Chondrocyte (in vitro differentiated cells): ENCODE results near the gene ITGA6. TPM values are rescaled to one million over a fixed set of nuclear protein-coding genes. Genes with fewer than 3 reads are reported as not detected.

Experiments used
- DNase-seq: peaks from one replicate; pipeline ENCODE4 v3.0.0; 2021; ENCODE audit warnings: mixed read lengths, low spot score
- H3K27ac Mint-ChIP-seq: one replicate; pipeline ENCODE4 v1.8.0; 2021; ENCODE audit warnings: mild to moderate bottlenecking, moderate library complexity, mixed read lengths; ENCODE audit not compliant: unreplicated experiment
- H3K27me3 Mint-ChIP-seq: 2 replicates; pipeline ENCODE4 v1.8.0; 2021; ENCODE audit warnings: low read depth, mixed read lengths
- H3K36me3 Mint-ChIP-seq: 2 replicates; pipeline ENCODE4 v1.8.0; 2021; ENCODE audit warnings: low read depth, mixed read lengths
- H3K4me1 Mint-ChIP-seq: 2 replicates; pipeline ENCODE4 v1.8.0; 2021; ENCODE audit warnings: low read depth, mild to moderate bottlenecking, mixed read lengths
- H3K4me3 Mint-ChIP-seq: one replicate; pipeline ENCODE4 v1.8.0; 2021; ENCODE audit warnings: mild to moderate bottlenecking, moderate library complexity, mixed read lengths; ENCODE audit not compliant: unreplicated experiment
- H3K9me3 Mint-ChIP-seq: 2 replicates; pipeline ENCODE4 v1.8.0; 2021; ENCODE audit warnings: low read depth, mixed read lengths
- CTCF ChIP-seq: fragments of 200-600 bp; sonication (generic); IDR thresholded peaks from 2 replicates; pipeline ENCODE4 v1.5.0; 2021; ENCODE audit warnings: antibody characterized with exemption, mild to moderate bottlenecking, moderate library complexity
- total RNA-seq: library from RNA; stranded (reverse); gene quantifications from 3 replicates; pipeline ENCODE4 v1.2.1, GENCODE V29; 2021

Gene ITGA6
- total RNA-seq, 1 donor from 2014 or later, result 5.0 TPM

- Mint-ChIP-seq H3K4me1 (peaks cover 9% of the 10 kb centered on the region), H3K27me3 (peaks cover 2% of the 10 kb centered on the region), H3K36me3 (no peaks in the 10 kb centered on the region), H3K27ac (peak overlapping the region; percentile 79), H3K4me3 (peak overlapping the region; percentile 68), H3K9me3 (no peaks in the 10 kb centered on the region)
- TF ChIP-seq CTCF, result peak; percentile 97
- DNase-seq, result no peak
These were observed 38.3 kb downstream of the ITGA6 start for GRCh38 chr2:172465417-172466334.

- H3K4me3 Mint-ChIP-seq, result no peak overlapping the region
- H3K9me3 Mint-ChIP-seq, result no peaks in the 10 kb centered on the region
- H3K27ac Mint-ChIP-seq, result no peak overlapping the region
- no peak for DNase-seq
- H3K4me1 Mint-ChIP-seq, result peaks cover 9% of the 10 kb centered on the region
- H3K36me3 Mint-ChIP-seq, result no peaks in the 10 kb centered on the region
- TF ChIP-seq CTCF, result peak; percentile 59
- peaks cover 2% of the 10 kb centered on the region for H3K27me3 Mint-ChIP-seq
These were observed 40.0 kb downstream of the ITGA6 start for GRCh38 chr2:172467382-172467781.

GRCh38 chr2:172470958-172471922, 43.9 kb downstream of the ITGA6 start:
- DNase-seq, result no peak
- Mint-ChIP-seq H3K27me3 (no peaks in the 10 kb centered on the region), H3K9me3 (no peaks in the 10 kb centered on the region), H3K36me3 (no peaks in the 10 kb centered on the region), H3K4me3 (no peak overlapping the region), H3K27ac (no peak overlapping the region), H3K4me1 (no peaks in the 10 kb centered on the region)
- TF ChIP-seq CTCF, result no peak

- Mint-ChIP-seq H3K4me3 (no peak overlapping the region), H3K9me3 (no peaks in the 10 kb centered on the region), H3K27me3 (no peaks in the 10 kb centered on the region), H3K36me3 (no peaks in the 10 kb centered on the region), H3K27ac (no peak overlapping the region), H3K4me1 (no peaks in the 10 kb centered on the region)
- no peak for TF ChIP-seq CTCF
- DNase-seq, result no peak
These were observed 45.2 kb downstream of the ITGA6 start for GRCh38 chr2:172472446-172473033.

- no peak for TF ChIP-seq CTCF
- H3K27me3 Mint-ChIP-seq, result no peaks in the 10 kb centered on the region
- no peaks in the 10 kb centered on the region for H3K9me3 Mint-ChIP-seq
- DNase-seq, result no peak
- no peaks in the 10 kb centered on the region for H3K4me1 Mint-ChIP-seq
- H3K4me3 Mint-ChIP-seq, result no peak overlapping the region
- no peak overlapping the region for H3K27ac Mint-ChIP-seq
- H3K36me3 Mint-ChIP-seq, result no peaks in the 10 kb centered on the region
These were observed 45.8 kb downstream of the ITGA6 start for GRCh38 chr2:172473167-172473566.
